GM20000 (cell line): ENCODE data around the gene PBX2.
"Not testable (repeated sequence)": the region's sequence is repeated elsewhere in the genome, so short reads cannot be mapped to it uniquely, and the experiment has no call there.

Source experiments
- DNase-seq: peaks from one replicate; pipeline ENCODE4 v3.0.0; 2012; ENCODE audit warnings: low spot score
- CTCF ChIP-seq: IDR thresholded peaks from 2 replicates; pipeline ENCODE4 v1.5.1; 2012; ENCODE audit warnings: mild to moderate bottlenecking, control low read depth; ENCODE audit errors: extremely low read depth, missing control alignments

PBX2 gene

GRCh38 chr6:32213649-32214048 is 23.6 kb upstream of the PBX2 start:
- no peak for DNase-seq
- TF ChIP-seq CTCF, result no peak

GRCh38 chr6:32212076-32212760 is 22.2 kb upstream of the PBX2 start:
- no peak for TF ChIP-seq CTCF
- DNase-seq, result no peak

- not testable (repeated sequence) for DNase-seq
Observed at GRCh38 chr6:32211432-32211831, 21.4 kb upstream of the PBX2 start.

DNA sequence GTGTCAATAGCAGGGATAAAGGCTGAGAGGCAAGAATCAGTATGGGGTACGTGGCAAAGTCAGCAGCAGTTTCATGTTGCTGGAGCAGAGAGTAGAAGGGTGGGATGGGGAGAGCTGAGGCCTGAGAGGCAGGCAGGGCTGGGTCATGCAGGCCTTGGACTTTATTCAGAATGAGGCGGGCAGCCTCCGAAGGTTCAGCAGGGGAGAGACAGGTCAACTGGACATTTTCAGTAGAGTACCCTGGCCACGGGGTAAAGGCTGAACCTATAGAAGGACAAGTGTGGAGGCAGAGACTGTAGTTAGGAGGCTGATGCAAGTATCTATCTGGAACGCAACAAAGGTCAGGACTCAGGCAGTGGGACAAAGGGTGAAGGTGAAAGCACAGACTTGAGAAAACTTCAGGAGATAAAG is 20.2 kb upstream of the PBX2 start:
- DNase-seq, result no peak
- TF ChIP-seq CTCF, result no peak

DNA sequence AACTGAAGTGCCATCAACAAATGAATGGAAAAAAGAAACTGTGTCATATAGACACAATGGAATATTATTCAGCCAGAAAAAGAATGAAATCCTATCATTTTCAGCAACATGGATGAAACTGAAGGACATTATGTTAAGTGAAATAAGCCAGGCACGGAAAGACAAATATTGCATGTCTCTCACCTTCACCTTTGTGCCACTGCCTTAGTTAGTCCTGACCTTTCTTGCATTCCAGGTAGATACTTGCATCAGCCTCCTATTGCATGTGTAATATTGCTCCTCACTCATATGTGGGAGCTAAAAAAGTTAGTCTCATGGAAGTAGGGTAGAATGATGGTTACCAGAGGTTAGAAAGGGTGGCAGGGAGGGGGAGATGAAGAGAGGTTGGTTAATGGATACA is 19.0 kb upstream of the PBX2 start:
- TF ChIP-seq CTCF, result no peak
- no peak for DNase-seq

DNA sequence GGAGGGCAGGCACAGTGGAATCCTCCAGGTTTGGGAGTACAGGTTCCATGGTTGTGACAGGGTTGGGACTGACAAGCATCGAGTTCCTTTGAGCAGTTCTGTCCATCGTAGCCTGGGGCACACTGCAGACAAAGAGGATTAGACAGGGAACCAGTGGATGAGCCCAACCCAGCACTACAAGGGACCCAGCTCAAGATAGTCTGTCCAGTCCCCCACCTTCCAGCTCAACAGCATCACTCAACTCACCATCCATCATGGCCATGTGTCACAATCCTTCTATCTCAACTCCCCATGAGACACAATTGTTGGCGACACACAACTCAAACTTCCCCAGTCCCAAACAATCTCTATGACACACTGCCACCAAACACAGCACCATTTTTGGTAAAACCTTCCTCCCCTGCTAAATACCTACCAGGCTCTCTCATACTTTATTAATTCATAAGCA is 14.3 kb upstream of the PBX2 start:
- no peak for TF ChIP-seq CTCF
- no peak for DNase-seq

DNA sequence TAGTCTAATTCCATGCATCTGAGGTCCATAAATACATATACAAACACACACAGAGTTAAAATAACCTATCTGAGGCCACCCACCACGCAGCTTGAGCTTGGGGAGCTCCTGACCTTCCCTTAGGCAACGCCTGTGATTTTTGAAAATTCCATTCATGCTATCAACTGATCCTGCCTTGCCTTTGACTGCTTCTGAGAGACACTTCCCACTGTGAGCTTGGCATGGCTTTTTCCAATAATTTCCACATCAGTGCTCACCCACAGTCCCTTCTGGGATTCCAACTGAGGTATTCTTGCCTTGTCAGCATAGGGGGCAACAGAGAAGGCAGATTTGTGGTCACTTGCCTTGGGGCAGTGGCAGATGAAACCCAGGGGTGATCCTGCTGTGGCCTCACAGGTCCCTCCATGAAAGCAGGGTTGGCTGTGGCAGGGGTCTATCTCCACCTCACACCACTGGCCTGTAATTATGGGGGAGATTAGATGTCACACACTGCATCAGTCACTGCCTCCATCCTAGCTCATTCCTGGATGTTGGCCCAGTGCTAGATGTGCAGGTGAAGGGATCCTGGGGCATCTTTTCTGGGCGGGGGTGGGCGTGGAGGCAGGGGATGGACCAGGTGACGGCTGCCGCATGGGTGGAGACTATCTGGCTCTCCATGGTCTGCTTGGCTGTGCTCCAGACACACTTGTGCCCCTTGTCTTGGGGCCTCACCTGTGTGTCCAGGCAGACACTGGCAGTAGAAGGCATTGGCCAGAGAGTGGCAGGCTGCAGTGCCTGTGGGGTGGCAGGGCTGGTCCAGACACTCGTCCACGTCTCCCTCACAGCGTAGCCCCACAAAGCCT is 13.6 kb upstream of the PBX2 start:
- TF ChIP-seq CTCF, result no peak
- DNase-seq, result no peak
